ENCODE measurements around the gene VSTM2L.

VSTM2L gene

GRCh38 chr20:37971561-37972127 is 68.7 kb downstream of the VSTM2L start:
- no peak for DNase-seq

GRCh38 chr20:37972256-37973058 is 69.5 kb downstream of the VSTM2L start:
- no peak for DNase-seq

- no peak for DNase-seq
Measured at GRCh38 chr20:37973059-37973910, 70.4 kb downstream of the VSTM2L start.

GRCh38 chr20:37976887-37977286 is 74.0 kb downstream of the VSTM2L start:
- no peak for DNase-seq

- DNase-seq, result no peak
Measured at GRCh38 chr20:37977338-37977737, 74.4 kb downstream of the VSTM2L start.

- no peak for DNase-seq
Measured at GRCh38 chr20:37977786-37978185, 74.9 kb downstream of the VSTM2L start.

- DNase-seq, result no peak
Measured at GRCh38 chr20:37979021-37979985, 76.4 kb downstream of the VSTM2L start.

GRCh38 chr20:37980383-37980782 is 77.5 kb downstream of the VSTM2L start:
- no peak for DNase-seq

- no peak for DNase-seq
Measured at GRCh38 chr20:37980876-37981275, 77.9 kb downstream of the VSTM2L start.

GRCh38 chr20:37981568-37981967 is 78.6 kb downstream of the VSTM2L start:
- peak; percentile 50 for DNase-seq

- no peak for DNase-seq
Measured at GRCh38 chr20:37983286-37983685, 80.4 kb downstream of the VSTM2L start.

- DNase-seq, result peak; percentile 56
Measured at GRCh38 chr20:37984018-37984785, 81.3 kb downstream of the VSTM2L start.

- no peak for DNase-seq
Measured at GRCh38 chr20:37986044-37986858, 83.3 kb downstream of the VSTM2L start.

- DNase-seq, result peak; percentile 73
Measured at GRCh38 chr20:37986873-37987601, 84.1 kb downstream of the VSTM2L start.

GRCh38 chr20:37987602-37988290 is 84.8 kb downstream of the VSTM2L start:
- no peak for DNase-seq

GRCh38 chr20:37988306-37988954 is 85.5 kb downstream of the VSTM2L start:
- DNase-seq, result no peak

- peak; percentile 49 for DNase-seq
Measured at GRCh38 chr20:37989601-37990295, 86.8 kb downstream of the VSTM2L start.

- no peak for DNase-seq
Measured at GRCh38 chr20:37990571-37991151, 87.7 kb downstream of the VSTM2L start.

All from NCI-H2171 (cell line).